AG04450 (cell line): ENCODE measurements around the gene CITED4. TPM values are rescaled to one million over a fixed set of nuclear protein-coding genes. Genes with fewer than 3 reads are reported as not detected.
A peak's percentile ranks its signal among the peaks of the same experiment; 100 is the strongest.

Experiments used
- CTCF ChIA-PET: fragments of 300-600, 350-600 bp; formaldehyde crosslinking; extraction: SDS; loops from one replicate; lab custom pipeline; 2022; ENCODE audit warnings: antibody characterized with exemption, inconsistent platforms; lab: Charles Lee
- POLR2A ChIA-PET: fragments of 350-600 bp; formaldehyde crosslinking; extraction: SDS; loops from one replicate; lab custom pipeline; 2021; ENCODE audit warnings: antibody characterized with exemption, inconsistent platforms; lab: Yijun Ruan, JAX
- DNase-seq: peaks from one replicate; pipeline ENCODE4 v3.0.0-alpha.2; 2011; ENCODE audit warnings: low read depth, low spot score
- H3K27ac ChIP-seq: one replicate; pipeline ENCODE4 v1.5.1; 2012; ENCODE audit warnings: low read depth, low read length, control low read depth
- H3K27me3 ChIP-seq: one replicate; pipeline ENCODE4 v1.6.0; 2012; ENCODE audit warnings: low read length; ENCODE audit not compliant: control insufficient read depth, insufficient read depth
- H3K4me3 ChIP-seq: 2 replicates; pipeline ENCODE4 v1.5.1; 2011; ENCODE audit warnings: mild to moderate bottlenecking, low read depth, low read length, control low read depth
- H3K9me3 ChIP-seq: 2 replicates; pipeline ENCODE4 v1.5.1; 2012; ENCODE audit warnings: low read length; ENCODE audit not compliant: control insufficient read depth, insufficient read depth
- CTCF ChIP-seq: IDR thresholded peaks from 2 replicates; pipeline ENCODE4 v1.5.1; 2011; ENCODE audit warnings: low read depth, low read length, control low read depth, inconsistent platforms
- polyA minus RNA-seq: library from RNA; depleted of rRNA, polyadenylated mRNA; stranded (reverse); fragments of >200 nt; gene quantifications from 2 replicates; pipeline ENCODE4 v1.2.3, GENCODE V29; 2011; rRNA and poly(A)+ RNA removed
- polyA plus RNA-seq: library from polyadenylated mRNA; depleted of rRNA; stranded (reverse); fragments of >200 nt; gene quantifications from 2 replicates; pipeline ENCODE4 v1.2.3, GENCODE V29; 2011; rRNA removed

CITED4 gene, protein sequence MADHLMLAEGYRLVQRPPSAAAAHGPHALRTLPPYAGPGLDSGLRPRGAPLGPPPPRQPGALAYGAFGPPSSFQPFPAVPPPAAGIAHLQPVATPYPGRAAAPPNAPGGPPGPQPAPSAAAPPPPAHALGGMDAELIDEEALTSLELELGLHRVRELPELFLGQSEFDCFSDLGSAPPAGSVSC
- 0.53 and 0.98 TPM in 2 replicates for polyA plus RNA-seq
- 0.35 and 0.74 TPM in 2 replicates for polyA minus RNA-seq

DNA sequence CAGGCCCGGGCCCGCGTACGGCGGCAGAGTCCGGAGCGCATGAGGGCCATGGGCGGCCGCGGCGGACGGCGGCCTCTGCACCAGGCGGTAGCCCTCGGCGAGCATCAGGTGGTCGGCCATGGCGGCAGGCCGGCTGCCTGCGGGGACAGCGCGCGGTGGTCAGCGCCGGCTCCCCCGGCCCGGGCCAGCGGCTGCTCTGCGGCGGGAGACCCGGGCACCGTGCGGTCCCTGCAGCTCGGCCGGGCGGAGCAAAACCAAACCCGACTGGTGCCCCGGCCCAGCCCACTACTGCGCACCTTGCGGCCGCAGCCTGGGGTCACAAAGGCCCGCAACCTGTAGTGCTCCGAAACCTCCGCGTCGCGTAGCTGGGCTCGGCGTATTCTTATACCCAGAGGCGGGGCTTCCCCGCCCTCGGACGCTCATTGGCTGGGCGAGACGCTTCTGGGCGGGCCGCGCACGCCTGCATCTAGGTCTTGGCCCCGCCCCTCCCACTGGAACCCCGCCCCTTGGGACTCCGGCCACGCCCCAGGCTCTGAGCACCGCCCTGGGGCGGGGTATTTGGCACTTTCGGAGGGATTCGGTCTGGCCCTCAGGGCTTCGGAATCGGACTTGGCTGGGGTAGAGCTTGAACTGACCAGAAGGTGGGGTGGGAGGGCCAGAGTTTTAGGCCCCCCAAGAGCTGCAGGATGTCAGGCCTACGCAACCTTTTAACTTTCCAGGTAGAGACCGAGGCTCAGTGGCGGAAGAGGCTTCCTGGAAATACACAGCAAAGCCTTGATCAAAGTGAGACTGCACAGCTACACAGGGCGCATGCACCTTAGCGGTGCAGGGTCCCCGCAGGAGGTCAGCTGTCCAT lies at the start of gene CITED4:
Gene CITED4 (minus strand): TSS at position 356 of the 856 bp plus-strand sequence. CDS start 236 bp downstream, at position 120.
- DNase-seq: peak; percentile 74
- Histone ChIP-seq H3K9me3 (no peaks in the 10 kb centered on the region), H3K27me3 (peaks cover 9% of the 10 kb centered on the region), H3K27ac (no peak within 1 kb of the TSS), H3K4me3 (peak within 1 kb of the TSS; percentile 64)
- TF ChIP-seq CTCF: peak; percentile 28
- POLR2A ChIA-PET: interaction anchor here (0.6 to 1.3 kb wide), 7 partner anchors 9 to 102 kb away, joined by 3 to 9 read pairs (median 4); no protein-coding TSS in a partner anchor
- CTCF ChIA-PET: interaction anchor here (1.1 to 17.4 kb wide), 5 partner anchors 9 to 90 kb away, joined by 3 to 442 read pairs (median 4); no protein-coding TSS in a partner anchor

- Histone ChIP-seq H3K4me3 (no peak overlapping the region), H3K9me3 (no peaks in the 10 kb centered on the region), H3K27ac (no peak overlapping the region), H3K27me3 (no peaks in the 10 kb centered on the region)
- DNase-seq: no peak
- POLR2A ChIA-PET: no interaction called here
- no peak for TF ChIP-seq CTCF
- CTCF ChIA-PET: no interaction called here
These were observed 48.9 kb upstream of the CITED4 start for GRCh38 chr1:40911105-40911504.

DNA sequence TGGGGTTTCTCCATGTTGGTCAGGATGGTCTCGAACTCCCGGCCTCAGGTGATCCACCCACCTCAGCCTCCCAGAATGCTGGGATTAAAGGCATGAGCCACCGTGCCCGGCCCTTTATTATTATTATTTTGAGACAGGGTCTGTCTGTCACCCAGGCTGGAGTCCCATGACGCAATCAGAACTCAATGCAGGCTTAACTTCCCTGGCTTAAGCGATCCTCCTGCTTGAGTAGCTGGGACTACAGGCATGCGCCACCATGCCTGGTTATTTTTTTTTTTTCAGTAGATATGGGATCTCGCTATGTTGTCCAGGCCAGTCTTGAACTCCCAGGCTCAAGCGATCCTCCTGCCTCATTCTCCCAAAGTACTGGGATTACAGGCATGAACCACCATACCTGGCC lies 47.1 kb upstream of the CITED4 start:
- no peak for DNase-seq
- Histone ChIP-seq H3K4me3 (no peak overlapping the region), H3K27me3 (no peaks in the 10 kb centered on the region), H3K27ac (no peak overlapping the region), H3K9me3 (no peaks in the 10 kb centered on the region)
- CTCF ChIA-PET: interaction anchor here (0.9 to 2.1 kb wide), 3 partner anchors 39 to 43 kb away, joined by 3 to 5 read pairs (median 3); no protein-coding TSS in a partner anchor
- TF ChIP-seq CTCF: no peak
- POLR2A ChIA-PET: interaction anchor here (0.6 kb wide), 1 partner anchor 206 kb away, joined by 3 read pairs; no protein-coding TSS in a partner anchor

DNA sequence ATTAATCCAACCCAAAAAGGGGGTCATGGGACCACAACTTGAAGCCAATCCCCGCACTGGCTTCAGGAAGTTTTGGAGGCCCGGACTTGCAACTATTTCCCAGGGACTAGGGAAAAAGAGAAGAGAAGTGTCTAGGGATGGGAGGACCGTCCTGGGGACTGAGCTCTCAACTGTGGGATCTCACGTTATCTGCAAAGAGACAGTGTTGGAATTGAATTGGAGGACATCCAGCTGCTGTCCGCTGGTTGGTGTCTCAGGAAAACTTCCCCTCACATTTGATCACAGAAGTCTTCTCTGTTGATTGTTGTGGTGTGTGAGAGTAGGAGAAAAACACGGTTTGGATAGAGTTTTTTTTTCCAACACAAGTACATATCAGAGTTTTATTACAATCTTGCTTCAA lies 46.2 kb upstream of the CITED4 start:
- Histone ChIP-seq H3K27ac (no peak overlapping the region), H3K9me3 (no peaks in the 10 kb centered on the region), H3K4me3 (no peak overlapping the region), H3K27me3 (no peaks in the 10 kb centered on the region)
- DNase-seq: no peak
- TF ChIP-seq CTCF: no peak
- ChIA-PET POLR2A (no interaction called here), CTCF (interaction anchor here (2.1 kb wide), 1 partner anchor 42 kb away, joined by 5 read pairs; no protein-coding TSS in a partner anchor)
